ENCODE data around the gene ITFG1.

DNA sequence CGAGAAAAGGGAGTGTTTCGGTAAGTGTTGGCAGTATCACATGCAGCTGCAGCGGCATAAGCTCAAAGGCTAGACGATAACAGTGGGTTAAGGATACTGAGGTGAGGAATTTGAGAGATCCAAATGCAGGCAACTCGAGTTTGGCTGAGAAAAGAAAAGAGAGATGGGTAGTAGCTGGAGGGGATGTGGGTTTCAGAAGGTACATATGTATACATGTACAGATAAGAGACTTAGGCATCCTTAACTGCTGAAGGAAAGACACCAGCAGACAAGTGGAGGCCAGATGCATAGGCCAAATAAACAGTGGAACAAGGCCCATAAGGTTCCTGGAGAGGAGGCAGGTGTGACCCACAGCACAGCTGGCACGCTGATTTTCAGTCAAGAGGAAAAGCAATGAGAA is 230.6 kb downstream of the ITFG1 start:
- TF ChIP-seq, protein P1, sequence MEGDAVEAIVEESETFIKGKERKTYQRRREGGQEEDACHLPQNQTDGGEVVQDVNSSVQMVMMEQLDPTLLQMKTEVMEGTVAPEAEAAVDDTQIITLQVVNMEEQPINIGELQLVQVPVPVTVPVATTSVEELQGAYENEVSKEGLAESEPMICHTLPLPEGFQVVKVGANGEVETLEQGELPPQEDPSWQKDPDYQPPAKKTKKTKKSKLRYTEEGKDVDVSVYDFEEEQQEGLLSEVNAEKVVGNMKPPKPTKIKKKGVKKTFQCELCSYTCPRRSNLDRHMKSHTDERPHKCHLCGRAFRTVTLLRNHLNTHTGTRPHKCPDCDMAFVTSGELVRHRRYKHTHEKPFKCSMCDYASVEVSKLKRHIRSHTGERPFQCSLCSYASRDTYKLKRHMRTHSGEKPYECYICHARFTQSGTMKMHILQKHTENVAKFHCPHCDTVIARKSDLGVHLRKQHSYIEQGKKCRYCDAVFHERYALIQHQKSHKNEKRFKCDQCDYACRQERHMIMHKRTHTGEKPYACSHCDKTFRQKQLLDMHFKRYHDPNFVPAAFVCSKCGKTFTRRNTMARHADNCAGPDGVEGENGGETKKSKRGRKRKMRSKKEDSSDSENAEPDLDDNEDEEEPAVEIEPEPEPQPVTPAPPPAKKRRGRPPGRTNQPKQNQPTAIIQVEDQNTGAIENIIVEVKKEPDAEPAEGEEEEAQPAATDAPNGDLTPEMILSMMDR (IDR thresholded peaks at IDR 0.05) = no peak
- no peak for TF ChIP-seq POLR2A (IDR thresholded peaks at IDR 0.05)

All from heart left ventricle (tissue), 13 donors.